T-cell (primary cell): ENCODE results near the gene NOSIP. TPM values are rescaled to one million over a fixed set of nuclear protein-coding genes. Genes with fewer than 3 reads are reported as not detected.

ENCODE experiments used
- ATAC-seq, 4 experiments: fragments of 200-7000 bp in 3 of 4; fragments of 150-1000 bp in 1 of 4; cut with Tn5 transposase; replicated peaks in 1 of 4; 1 replicate in 3 of 4; 2 replicates in 1 of 4; pipeline ENCODE4 v1.10.0; 2021; ENCODE audit warnings: moderate library complexity in 3 of 4, mild to moderate bottlenecking in 2 of 4, moderate number of reproducible peaks in 1 of 4
- CTCF ChIA-PET, 2 donors: fragments of 300-600 bp; sonication (Branson Sonifier 250); formaldehyde crosslinking; loops; one replicate each; lab custom pipeline; 2022; ENCODE audit warnings: antibody characterized with exemption in 2 of 2; lab: Charles Lee
- POLR2A ChIA-PET, 2 donors: fragments of 300-600 bp; sonication (Branson Sonifier 250); formaldehyde crosslinking; loops; one replicate each; lab custom pipeline; 2022; ENCODE audit warnings: antibody characterized with exemption in 2 of 2; lab: Charles Lee
- DNase-seq, 35 experiments: peaks; one replicate each; pipeline versions ENCODE4 v3.0.0 to v3.0.0-alpha.2; 2013 to 2023
- H3K27ac ChIP-seq: one replicate; pipeline ENCODE4 v1.5.1; 2013; ENCODE audit warnings: low read length
- H3K27me3 ChIP-seq, 2 experiments: replicated peaks in 1 of 2; 1 replicate in 1 of 2; 2 replicates in 1 of 2; pipeline versions ENCODE4 v1.6.1 to v1.7.0; 2013; ENCODE audit warnings: low read length in 1 of 2, mixed read lengths in 1 of 2; ENCODE audit not compliant: control insufficient read depth in 2 of 2, insufficient read depth in 2 of 2; ENCODE audit errors: extremely low read depth in 1 of 2
- H3K36me3 ChIP-seq, 2 donors: 1 replicate in 1 of 2; 2 replicates in 1 of 2; pipeline versions ENCODE4 v1.6.1 to v1.7.0; 2013; ENCODE audit warnings: low read length in 1 of 2; ENCODE audit not compliant: control insufficient read depth in 2 of 2, insufficient read depth in 1 of 2; ENCODE audit errors: extremely low read depth in 1 of 2
- H3K4me1 ChIP-seq, 2 experiments: 1 replicate in 1 of 2; 2 replicates in 1 of 2; pipeline versions ENCODE4 v1.6.1 to v1.7.0; 2013; ENCODE audit warnings: low read length in 2 of 2, mixed read lengths in 1 of 2; ENCODE audit not compliant: insufficient read depth in 2 of 2, control insufficient read depth in 1 of 2; ENCODE audit errors: extremely low read depth in 1 of 2
- H3K4me3 ChIP-seq, 2 donors: 1 replicate in 1 of 2; 2 replicates in 1 of 2; pipeline versions ENCODE4 v1.5.1 to v1.7.0; 2013; ENCODE audit warnings: mild to moderate bottlenecking in 2 of 2, low read length in 1 of 2, moderate library complexity in 1 of 2; ENCODE audit not compliant: control insufficient read depth in 1 of 2; ENCODE audit errors: extremely low read depth in 1 of 2
- H3K9me3 ChIP-seq: 2 replicates; pipeline ENCODE4 v1.7.0; 2013
- H3K27ac Mint-ChIP-seq, 2 donors: one replicate each; pipeline ENCODE4 v1.8.0; 2020 to 2021; ENCODE audit warnings: mild to moderate bottlenecking in 2 of 2, mixed read lengths in 2 of 2
- H3K27me3 Mint-ChIP-seq, 2 donors: one replicate each; pipeline ENCODE4 v1.8.0; 2021 to 2022; ENCODE audit warnings: mixed read lengths in 2 of 2
- H3K36me3 Mint-ChIP-seq: one replicate; pipeline ENCODE4 v1.8.0; 2021; ENCODE audit warnings: mixed read lengths
- H3K4me1 Mint-ChIP-seq, 3 donors: one replicate each; pipeline ENCODE4 v1.8.0; 2020 to 2022; ENCODE audit warnings: mixed read lengths in 3 of 3, mild to moderate bottlenecking in 1 of 3
- H3K4me3 Mint-ChIP-seq, 3 donors: one replicate each; pipeline ENCODE4 v1.8.0; 2020 to 2022; ENCODE audit warnings: mild to moderate bottlenecking in 3 of 3, mixed read lengths in 3 of 3, moderate library complexity in 3 of 3
- H3K9me3 Mint-ChIP-seq, 3 donors: one replicate each; pipeline ENCODE4 v1.8.0; 2020 to 2022; ENCODE audit warnings: mixed read lengths in 3 of 3
- WGBS: methylation state at CpG from one replicate; pipeline ENCODE4 v1.1.5; 2013; ENCODE audit warnings: missing lambda C conversion rate; ENCODE audit not compliant: insufficient coverage; 5-methylcytosine and 5-hydroxymethylcytosine counted together
- total RNA-seq, 35 experiments: library from RNA in 6 of 35; stranded (reverse) in 6 of 35; fragments of 120-200 nt in 1 of 35; gene quantifications; one replicate each; pipeline versions ENCODE4 v1.2.1 to v1.2.4 and lab custom pipeline; 2013 to 2026

Gene NOSIP
- total RNA-seq, 5 donors from 2014 or later (not counting 1 experiment from before 2014, with no cell fraction given) = 152 to 297 (median 176) TPM

GRCh38 chr19:49541914-49542313 is 38.4 kb downstream of the NOSIP start:
- no peak for DNase-seq
- 94% methylated on average over 4 of the region's 6 CpGs for WGBS
- no peak overlapping the region for H3K27ac Mint-ChIP-seq
- peaks cover 6% of the 10 kb centered on the region for H3K36me3 Mint-ChIP-seq
- no peaks in the 10 kb centered on the region for H3K9me3 ChIP-seq
- H3K27ac ChIP-seq = no peak overlapping the region
- CTCF ChIA-PET = interaction anchor here in 1 of 2 donors (0.6 kb wide), 1 partner anchor 23 kb away, joined by 5 read pairs; no protein-coding TSS in a partner anchor
- H3K36me3 ChIP-seq = no peaks in the 10 kb centered on the region
- H3K4me3 Mint-ChIP-seq = no peak overlapping the region
- no peaks in the 10 kb centered on the region for H3K27me3 ChIP-seq
- H3K9me3 Mint-ChIP-seq = no peaks in the 10 kb centered on the region
- no peak overlapping the region for H3K4me3 ChIP-seq
- H3K4me1 Mint-ChIP-seq = peaks cover 7 to 16% (median 13%) of the 10 kb centered on the region in 3 donors
- H3K27me3 Mint-ChIP-seq = no peaks in the 10 kb centered on the region
- ATAC-seq = no peak
- peaks cover 8 to 16% of the 10 kb centered on the region in 2 experiments for H3K4me1 ChIP-seq
- POLR2A ChIA-PET = no interaction called here

GRCh38 chr19:49539192-49539952 is 41.0 kb downstream of the NOSIP start:
- ATAC-seq (no peak), DNase-seq (no peak)
- no peak overlapping the region for H3K27ac ChIP-seq
- H3K27ac Mint-ChIP-seq = no peak overlapping the region
- H3K4me1 Mint-ChIP-seq = peaks cover 16 to 21% (median 18%) of the 10 kb centered on the region in 3 donors
- WGBS = 93% methylated on average over 9 of the region's 13 CpGs
- no peaks in the 10 kb centered on the region for H3K9me3 Mint-ChIP-seq
- no peaks in the 10 kb centered on the region for H3K27me3 ChIP-seq
- H3K4me3 ChIP-seq = no peak overlapping the region
- H3K4me3 Mint-ChIP-seq = no peak overlapping the region
- ChIA-PET CTCF (interaction anchor here in 1 of 2 donors (0.5 to 0.7 kb wide), 2 partner anchors 201 to 387 kb away, joined by 5 to 8 read pairs; no protein-coding TSS in a partner anchor), POLR2A (no interaction called here)
- H3K36me3 ChIP-seq = no peaks in the 10 kb centered on the region
- H3K4me1 ChIP-seq = peaks cover 13 to 20% of the 10 kb centered on the region in 2 experiments
- H3K27me3 Mint-ChIP-seq = no peaks in the 10 kb centered on the region
- peaks cover 6% of the 10 kb centered on the region for H3K36me3 Mint-ChIP-seq
- no peaks in the 10 kb centered on the region for H3K9me3 ChIP-seq

- no peak overlapping the region for H3K4me3 ChIP-seq
- no peaks in the 10 kb centered on the region for H3K36me3 ChIP-seq
- 77% methylated on average over 5 of the region's 5 CpGs for WGBS
- H3K4me1 ChIP-seq = peaks cover 10 to 19% of the 10 kb centered on the region in 2 experiments
- Mint-ChIP-seq H3K4me1 (peaks cover 14 to 18% (median 15%) of the 10 kb centered on the region in 3 donors), H3K9me3 (no peaks in the 10 kb centered on the region), H3K27ac (no peak overlapping the region), H3K4me3 (no peak overlapping the region), H3K36me3 (peaks cover 6% of the 10 kb centered on the region), H3K27me3 (no peaks in the 10 kb centered on the region)
- no peaks in the 10 kb centered on the region for H3K9me3 ChIP-seq
- POLR2A ChIA-PET = no interaction called here
- H3K27ac ChIP-seq = no peak overlapping the region
- no peaks in the 10 kb centered on the region for H3K27me3 ChIP-seq
- DNase-seq (no peak), ATAC-seq (no peak)
- CTCF ChIA-PET = interaction anchor here in 1 of 2 donors (0.5 kb wide), 1 partner anchor 386 kb away, joined by 5 read pairs; no protein-coding TSS in a partner anchor
Measured at GRCh38 chr19:49538643-49539042, 41.7 kb downstream of the NOSIP start.

GRCh38 chr19:49536921-49537462 is 43.4 kb downstream of the NOSIP start:
- H3K36me3 Mint-ChIP-seq = peaks cover 3% of the 10 kb centered on the region
- no peaks in the 10 kb centered on the region for H3K9me3 ChIP-seq
- no peak for ATAC-seq
- peaks cover 0 to 2% of the 10 kb centered on the region in 2 experiments for H3K27me3 ChIP-seq
- no peak for DNase-seq
- H3K27ac Mint-ChIP-seq = no peak overlapping the region
- peaks cover 20 to 23% (median 23%) of the 10 kb centered on the region in 3 donors for H3K4me1 Mint-ChIP-seq
- POLR2A ChIA-PET = interaction anchor here in 1 of 2 donors (0.6 to 0.7 kb wide), 2 partner anchors 9 kb away, joined by 3 to 7 read pairs; partner anchors contain the start of gene RCN3
- H3K9me3 Mint-ChIP-seq = no peaks in the 10 kb centered on the region
- no peak overlapping the region for H3K4me3 ChIP-seq
- H3K36me3 ChIP-seq = no peaks in the 10 kb centered on the region
- H3K4me1 ChIP-seq = peaks cover 12 to 27% of the 10 kb centered on the region in 2 experiments
- no peak overlapping the region for H3K27ac ChIP-seq
- 96% methylated on average over 21 of the region's 22 CpGs for WGBS
- no peak overlapping the region for H3K4me3 Mint-ChIP-seq
- CTCF ChIA-PET = interaction anchor here in 1 of 2 donors (0.6 kb wide), 2 partner anchors 9 to 92 kb away, joined by 4 to 9 read pairs; no protein-coding TSS in a partner anchor
- no peaks in the 10 kb centered on the region for H3K27me3 Mint-ChIP-seq

GRCh38 chr19:49534632-49535385 is 45.5 kb downstream of the NOSIP start:
- peaks cover 20 to 23% (median 23%) of the 10 kb centered on the region in 3 donors for H3K4me1 Mint-ChIP-seq
- peaks cover under 1% of the 10 kb centered on the region for H3K36me3 Mint-ChIP-seq
- ATAC-seq (no peak), DNase-seq (no peak)
- H3K27ac Mint-ChIP-seq = peak overlapping the region; percentile 78 to 79
- 39% methylated on average over 3 of the region's 8 CpGs for WGBS
- ChIA-PET POLR2A (interaction anchor here (0.6 kb wide), 3 partner anchors 19 to 34 kb away, joined by 3 to 8 read pairs (median 6); no protein-coding TSS in a partner anchor), CTCF (interaction anchor here (0.6 to 2.5 kb wide), 8 partner anchors 9 to 107 kb away, joined by 3 to 15 read pairs (median 3); partner anchors contain the start of gene SCAF1 (in 1 of the 2))
- peaks cover 0 to 2% of the 10 kb centered on the region in 2 experiments for H3K27me3 ChIP-seq
- peaks cover 12 to 27% of the 10 kb centered on the region in 2 experiments for H3K4me1 ChIP-seq
- H3K4me3 ChIP-seq = peak overlapping the region; percentile 72 to 78
- no peaks in the 10 kb centered on the region for H3K9me3 ChIP-seq
- H3K36me3 ChIP-seq = no peaks in the 10 kb centered on the region
- H3K9me3 Mint-ChIP-seq = no peaks in the 10 kb centered on the region
- H3K27me3 Mint-ChIP-seq = no peaks in the 10 kb centered on the region
- peak overlapping the region; percentile 76 to 83 (median 81) for H3K4me3 Mint-ChIP-seq
- H3K27ac ChIP-seq = no peak overlapping the region
